Measurements from ENCODE around the gene PRKCZ.

The PRKCZ gene

DNA sequence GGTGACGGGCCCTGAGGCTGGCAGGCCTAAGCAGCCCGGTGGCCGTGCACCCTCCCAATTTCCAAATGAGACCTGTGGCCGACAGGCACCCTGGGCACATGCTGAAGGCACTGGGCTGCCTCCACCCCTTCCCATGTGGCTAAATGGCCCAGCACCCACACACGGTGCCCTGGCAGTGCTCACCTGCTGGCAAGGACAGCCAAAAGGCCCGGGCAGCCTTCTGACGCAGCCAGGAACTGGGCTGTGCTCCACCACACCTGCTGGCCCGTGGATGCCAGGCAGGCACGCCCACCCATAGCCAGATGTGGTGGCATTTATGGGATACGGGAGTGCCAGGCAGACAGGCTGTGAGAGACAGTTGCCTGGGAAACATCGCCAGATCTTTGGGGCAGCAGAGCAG is 148.4 kb downstream of the PRKCZ start:
- DNase-seq, result no peak

DNA sequence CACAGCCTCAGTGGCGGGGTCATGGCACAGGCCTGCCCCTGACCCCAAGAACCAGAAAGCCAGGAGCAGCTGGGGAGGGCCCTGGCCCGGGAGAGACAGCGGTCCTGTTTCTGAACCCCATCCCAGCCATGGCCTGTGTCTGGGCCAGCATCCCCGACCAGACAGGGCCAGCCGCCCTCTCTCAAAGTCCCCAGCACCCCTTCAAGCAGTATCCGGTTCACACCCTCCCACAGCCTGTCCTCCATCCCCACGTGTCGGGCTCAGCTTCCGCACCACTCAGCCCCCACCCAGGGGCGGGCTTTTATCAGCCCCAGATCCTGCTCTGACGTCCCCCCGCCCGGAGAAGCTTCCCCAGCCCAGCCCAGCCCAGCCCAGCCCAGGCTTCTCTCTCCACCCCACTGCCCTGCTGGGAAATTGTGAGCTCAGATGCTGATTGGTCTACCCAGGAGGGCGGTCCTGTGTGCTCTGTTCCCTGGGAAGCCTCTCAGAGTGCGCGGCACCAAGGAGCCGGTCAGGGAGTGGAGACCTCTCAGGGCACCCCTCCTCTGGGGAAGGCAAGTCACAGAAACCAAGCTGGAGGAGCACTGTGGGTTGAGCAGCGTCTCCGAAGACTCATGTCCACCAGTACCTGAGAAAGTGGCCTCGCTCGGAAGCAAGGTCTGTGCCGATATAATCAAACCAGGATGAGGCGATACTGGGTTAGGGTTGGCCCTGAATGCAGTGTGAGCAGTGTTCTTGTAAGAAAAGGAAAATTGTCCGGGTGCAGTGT is 149.0 kb downstream of the PRKCZ start:
- peak; percentile 71 for DNase-seq

DNA sequence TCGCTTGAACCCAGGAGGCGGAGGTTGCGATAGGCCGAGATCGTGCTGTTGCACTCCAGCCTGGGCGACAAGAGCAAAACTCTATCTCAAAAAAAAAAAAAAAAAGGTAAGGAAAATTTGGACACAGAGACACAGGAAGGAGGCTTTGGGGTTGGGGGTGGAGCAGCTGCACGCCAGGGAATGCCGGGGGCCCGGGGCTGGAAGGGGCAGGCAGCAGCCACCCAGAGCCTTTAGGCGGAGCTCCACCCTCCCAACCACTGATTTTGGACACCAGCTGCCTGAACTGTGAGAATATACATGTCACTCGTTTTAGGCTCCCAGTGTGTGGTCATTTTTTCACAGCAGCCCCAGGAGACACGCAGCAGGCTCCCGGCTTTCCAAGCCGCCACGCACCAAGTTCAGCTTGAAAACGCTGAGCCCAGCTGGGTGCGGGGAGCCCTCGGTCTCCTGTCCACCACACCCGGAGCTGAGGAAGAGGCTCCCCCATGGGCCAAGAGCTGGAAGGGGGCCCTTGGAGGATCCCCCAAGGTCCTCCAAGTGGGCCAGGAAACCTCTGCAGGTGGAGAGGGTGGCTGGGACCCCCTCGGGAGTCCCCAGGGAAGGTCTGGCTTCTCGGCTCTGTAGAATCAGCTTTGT is 150.2 kb downstream of the PRKCZ start:
- no peak for DNase-seq

- no peak for DNase-seq
Observed at GRCh38 chr1:2201062-2201461, 150.9 kb downstream of the PRKCZ start.

GRCh38 chr1:2202008-2202575 is 151.9 kb downstream of the PRKCZ start:
- DNase-seq, result no peak

DNA sequence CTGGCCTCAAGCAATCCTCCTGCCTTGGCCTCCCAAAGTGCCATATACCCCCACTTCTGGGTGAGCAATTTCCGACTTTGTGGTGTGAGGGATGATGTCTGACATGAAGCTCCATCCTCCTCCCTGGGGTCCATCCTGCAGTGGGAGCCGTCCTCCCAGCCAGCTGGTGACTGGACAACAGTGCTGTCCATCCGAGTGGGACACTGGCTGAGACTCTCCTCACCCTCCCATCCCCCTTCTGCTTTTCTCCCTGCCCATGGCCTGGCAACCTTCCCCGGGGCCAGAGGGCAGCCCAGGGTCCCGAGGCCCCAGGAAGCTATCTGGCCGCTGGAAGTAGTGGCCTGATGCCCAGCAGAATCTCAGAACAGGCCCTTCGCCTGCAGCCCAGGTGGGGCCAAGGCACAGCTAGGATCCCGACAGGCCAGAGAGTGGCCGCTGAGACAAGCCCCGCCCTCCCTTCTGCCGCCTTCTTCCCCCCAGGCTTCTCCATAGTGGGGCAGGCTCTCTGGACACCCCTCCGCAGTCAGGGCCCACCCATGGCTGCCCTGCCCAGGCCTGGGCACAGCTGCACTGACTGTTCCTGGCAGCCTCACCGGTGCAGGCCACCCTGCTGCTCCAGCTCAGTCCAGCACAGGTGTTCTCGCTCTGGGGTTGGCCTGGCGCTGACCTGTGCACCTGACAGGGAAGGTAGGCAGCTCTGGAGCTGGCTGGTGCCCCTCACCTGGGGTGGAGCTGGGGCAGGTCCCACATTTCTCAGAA is 152.8 kb downstream of the PRKCZ start:
- no peak for DNase-seq

DNA sequence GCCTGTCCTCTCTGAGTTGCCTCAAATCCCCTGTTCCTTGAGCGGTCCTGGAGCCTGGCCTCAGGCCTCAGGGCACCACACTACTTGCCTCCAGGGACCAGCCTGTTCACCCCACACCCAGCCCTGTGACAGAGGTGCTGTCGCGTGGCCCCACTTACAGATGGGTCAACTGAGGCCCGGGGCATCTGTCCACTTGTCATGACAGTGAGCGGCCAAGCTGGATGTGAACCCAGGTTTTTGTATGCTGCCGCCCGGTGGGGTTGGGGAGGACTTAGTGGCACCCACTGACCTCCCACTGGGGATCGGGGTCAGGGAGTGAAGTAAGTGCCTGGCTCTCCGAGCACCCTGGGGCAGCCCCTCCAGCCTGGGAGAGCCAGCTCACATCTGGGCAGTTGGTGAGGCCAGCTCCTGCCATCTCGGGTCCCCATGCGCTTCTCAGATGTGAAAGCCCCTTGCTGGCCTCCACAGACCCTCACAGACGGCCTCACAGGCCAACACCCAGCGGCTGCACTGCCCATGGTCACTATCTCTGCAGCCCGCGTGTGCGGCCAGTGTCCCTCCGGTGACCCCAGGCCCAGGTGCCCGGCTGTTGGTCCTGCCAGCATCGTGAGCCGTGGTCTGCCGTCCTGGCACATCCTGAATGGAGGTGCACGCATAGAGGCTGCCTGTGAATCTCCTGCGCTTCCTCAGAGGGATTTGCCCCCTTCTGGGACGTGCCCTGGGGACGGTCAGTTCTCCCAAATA is 153.6 kb downstream of the PRKCZ start:
- DNase-seq, result no peak

DNA sequence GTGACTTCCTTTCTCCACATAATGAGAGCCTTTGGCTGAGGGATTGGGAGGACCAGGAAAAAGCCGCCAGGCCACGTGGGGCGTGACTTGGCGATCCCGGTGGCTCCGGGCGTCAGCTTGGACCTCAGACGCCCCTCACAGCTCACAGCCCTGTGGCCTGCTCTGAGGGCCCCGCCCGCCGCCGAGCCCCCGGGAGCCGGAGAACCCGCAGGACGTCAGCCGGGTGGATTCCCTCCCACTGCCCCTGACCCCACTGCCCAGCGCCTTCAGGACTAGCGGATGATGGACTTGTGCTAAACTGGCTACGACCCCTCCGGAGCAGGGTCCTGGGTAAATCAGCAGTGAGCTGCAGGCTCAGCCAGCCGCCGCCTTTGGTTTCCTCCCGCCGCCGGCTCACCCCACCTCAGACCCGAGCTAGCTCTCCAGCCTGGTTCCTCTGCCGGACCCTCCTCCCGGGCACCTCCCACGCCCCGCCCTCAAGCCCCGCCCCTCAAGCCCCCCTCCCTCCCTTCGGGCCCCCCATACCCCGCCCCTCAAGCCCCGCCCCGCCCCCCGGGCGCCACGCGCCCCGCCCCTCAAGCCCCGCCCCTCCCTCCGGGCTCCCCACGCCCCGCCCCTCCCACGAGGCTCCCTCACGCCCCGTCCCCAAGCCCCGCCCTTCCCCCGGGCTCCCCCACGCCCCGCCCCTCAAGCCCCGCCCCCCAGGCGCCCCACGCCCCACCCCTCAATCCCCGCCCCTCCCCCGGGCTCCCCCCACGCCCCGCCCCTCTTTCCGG is 154.4 kb downstream of the PRKCZ start:
- DNase-seq, result no peak

DNA sequence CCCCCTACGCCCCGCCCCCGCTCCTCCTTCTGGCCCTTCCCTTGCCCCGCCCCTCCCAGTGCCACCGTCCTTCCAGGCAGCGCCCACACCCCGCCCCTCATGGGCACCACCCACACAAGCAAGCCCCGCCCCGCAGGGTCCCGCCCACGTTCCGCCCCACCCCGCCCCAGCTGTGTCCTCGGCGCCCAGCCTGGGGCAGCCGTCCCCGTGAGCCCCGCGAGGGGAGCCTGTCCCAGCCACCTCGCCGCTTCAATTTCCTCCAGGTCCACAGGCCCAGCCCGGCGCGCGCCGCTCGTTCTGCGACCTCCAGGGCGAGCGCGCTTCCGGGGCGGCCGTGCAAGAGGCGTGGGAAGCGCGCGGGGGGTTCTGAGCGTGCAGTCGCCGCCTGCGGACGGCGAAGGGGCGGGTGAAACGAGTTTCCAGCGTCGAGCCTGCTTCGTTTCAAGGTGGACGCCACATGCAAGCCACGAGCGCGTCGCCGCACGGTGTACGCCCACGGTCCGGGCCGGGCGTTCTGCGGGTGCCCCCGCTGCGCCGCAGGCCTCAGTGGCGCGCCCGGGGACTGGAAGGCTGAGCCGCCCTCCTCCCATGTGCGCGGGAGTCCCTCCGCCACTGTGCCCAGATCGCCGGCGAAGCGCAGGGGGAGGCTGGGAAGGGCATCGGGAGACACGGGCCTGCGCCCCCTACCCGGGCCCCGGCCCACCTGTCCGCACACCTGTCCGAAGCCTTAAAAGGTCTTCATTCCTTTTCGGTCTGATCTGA is 155.2 kb downstream of the PRKCZ start:
- peak; percentile 95 for DNase-seq

GRCh38 chr1:2206813-2207487 is 156.7 kb downstream of the PRKCZ start:
- no peak for DNase-seq

GRCh38 chr1:2208309-2209239 is 158.4 kb downstream of the PRKCZ start:
- DNase-seq, result no peak

DNA sequence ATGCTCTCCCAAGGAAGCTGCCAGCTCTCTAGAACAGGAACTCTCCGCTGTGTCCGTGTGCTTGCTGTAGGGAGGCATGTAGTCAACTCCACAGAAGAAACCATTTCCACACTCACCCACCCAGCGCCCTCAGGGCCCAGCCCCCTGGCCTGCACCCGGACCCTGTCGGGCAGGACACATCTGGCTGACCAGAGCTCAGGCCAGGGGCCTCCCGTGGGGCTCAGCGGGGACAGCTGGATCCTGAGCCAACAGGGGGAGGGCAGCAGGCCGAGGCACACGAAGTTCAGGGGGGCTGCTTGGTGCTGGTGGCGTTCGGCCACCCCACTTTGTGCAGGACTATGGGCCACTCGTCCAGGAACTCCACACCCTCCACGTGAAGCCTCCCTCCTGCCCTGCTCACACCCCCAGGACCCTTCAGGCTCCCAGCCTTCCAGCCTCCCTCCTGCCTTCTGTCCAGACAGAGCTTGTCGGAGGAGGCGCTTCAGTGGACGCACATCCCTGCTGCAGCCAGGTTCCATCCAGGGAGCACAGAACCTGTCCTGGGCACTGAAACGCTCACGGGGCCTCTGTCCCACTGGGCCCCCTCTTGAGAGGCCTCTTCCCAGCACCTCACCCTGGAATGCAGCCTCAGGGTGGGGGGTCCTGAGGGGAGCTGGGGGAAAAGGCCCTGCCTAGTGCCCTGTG is 159.3 kb downstream of the PRKCZ start:
- DNase-seq, result no peak

DNA sequence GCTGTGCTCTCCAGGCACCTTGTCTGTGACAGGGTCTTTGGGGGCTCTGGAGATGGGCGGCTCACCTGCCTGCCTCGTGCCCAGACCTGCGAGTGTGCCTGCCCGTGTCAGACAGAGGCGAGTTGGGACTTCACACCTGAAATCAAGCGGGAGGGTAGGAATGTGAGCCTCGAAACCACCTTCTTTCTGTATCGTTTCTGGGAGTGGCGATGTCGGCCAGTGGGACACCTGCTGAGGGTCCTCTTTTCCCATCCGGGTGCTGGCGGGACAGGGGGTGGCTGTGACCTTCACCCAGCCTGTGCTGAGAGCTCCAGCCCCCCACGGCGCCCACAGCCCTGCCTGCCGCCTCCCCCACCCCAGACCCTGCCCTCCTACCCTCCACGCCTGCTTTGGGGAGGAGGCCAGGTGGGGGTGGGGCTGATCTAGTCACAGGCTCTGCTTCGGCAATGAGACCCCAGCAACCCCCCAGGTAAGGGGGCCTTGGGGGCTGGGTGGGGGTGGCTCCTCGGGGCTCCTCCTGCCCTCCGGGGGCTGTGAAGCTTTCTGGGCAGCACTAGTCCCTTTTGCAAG is 160.0 kb downstream of the PRKCZ start:
- no peak for DNase-seq

GRCh38 chr1:2210786-2211185 is 160.6 kb downstream of the PRKCZ start:
- no peak for DNase-seq

DNA sequence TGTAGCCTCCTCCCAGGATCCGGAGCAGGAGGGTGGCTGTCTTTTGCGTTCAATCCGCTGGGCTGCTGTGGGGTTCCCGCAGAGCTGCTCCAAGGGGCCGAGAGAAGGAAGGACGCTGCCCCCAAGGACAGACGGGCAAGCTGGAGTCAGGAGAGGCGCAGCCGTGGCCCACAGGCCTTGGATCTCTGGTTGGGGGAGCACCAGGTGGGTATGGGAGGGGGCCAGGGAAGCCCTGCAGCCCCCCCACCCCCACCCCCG is 162.0 kb downstream of the PRKCZ start:
- DNase-seq, result no peak

DNA sequence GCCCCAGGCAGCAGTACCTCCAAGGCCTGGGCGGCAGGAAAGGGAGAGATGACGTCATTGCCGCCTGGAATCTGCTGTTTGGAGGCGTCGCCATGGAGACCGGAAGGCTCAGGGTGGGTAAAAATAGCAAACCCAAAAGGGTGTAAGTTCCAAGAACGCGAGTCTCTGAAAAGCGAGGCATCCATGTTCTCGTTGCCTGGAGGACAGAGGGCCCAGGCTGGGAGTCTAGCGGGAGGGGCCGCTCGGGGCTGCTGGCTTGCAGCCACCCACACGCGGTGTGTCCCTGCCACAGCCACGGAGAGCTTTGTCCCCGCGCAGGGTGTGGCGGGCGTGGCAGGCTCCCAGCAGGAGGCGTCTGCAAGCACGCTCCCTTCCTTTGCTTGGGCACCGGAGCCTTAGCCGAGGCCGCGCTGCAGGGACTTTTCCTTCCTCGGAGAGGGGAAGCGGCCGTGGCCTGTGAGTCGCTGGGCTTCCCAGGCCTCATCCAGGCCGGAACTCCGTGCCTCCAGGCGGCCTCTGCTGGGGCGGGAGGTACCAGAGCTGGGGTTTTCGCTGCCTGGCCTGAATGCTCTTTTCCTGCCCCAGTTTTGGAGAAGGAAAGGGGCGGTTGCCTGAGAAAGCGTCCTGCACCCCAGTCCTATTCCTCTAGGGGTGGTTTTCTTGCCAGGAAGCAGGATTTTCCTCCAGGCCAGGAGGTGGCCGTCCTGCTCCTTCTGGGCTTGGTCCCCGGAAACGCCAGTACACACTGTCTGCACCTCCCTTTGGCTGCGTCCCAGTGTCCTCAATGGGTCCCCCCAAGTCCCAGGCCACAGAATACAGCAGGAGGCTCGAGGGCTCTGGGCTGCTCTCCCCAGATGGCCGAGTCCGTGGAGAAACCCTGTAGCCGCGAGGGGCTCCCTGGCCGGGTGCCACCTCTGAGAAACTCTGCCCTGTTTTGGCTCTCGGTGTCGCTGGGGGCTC is 162.6 kb downstream of the PRKCZ start:
- peak; percentile 71 for DNase-seq

All from activated T-cell treated with anti-CD3 and anti-CD28 coated beads, Interleukin-2, amount 50 U/mL, for 1 hour (primary cell).